ENCODE data around the gene BAZ1A.
A peak's percentile ranks its signal among the peaks of the same experiment; 100 is the strongest.

Gene BAZ1A

DNA sequence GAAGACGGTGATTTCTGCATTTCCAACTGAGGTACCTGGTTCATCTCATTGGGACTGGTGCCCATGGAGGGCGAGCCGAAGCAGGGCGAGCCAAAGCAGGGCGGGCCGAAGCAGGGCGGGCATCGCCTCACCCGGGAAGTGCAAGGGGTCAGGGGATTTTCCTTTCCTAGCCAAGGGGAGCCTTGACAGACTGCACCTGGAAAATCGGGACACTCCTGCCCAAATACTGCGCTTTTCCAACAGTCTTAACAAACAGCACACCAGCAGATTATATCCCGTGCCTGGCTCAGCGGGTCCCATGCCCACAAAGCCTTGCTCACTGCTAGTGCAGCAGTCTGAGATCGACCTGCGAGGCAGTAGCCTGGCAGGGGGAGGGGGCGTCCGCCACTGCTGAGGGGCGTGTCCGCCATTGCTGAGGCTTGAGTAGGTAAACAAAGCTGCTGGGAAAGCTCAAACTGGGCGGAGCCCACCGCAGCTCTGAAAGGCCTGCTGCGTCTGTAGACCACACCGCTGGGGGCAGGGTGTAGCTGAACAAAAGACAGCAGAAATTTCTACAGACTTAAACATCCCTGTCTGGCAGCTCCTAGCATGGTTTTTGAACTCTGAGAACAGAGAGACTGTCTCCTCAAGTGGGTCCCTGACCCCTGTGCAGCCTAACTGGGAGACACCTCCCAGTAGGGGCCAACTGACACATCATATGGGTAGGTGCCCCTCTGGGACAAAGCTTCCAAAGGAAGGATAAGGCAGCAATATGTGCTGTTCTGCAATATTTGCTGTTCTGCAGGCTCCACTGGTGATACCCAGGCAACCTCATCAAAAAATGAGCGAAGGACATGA lies 77.2 kb downstream of the BAZ1A start:
- DNase-seq (ENCODE audit: insufficient read length), result no peak
- no peak for FAIRE-seq
- TF ChIP-seq POLR2A (IDR thresholded peaks at IDR 0.05; ENCODE audit: low read depth, low read length), result no peak

- no peak for FAIRE-seq
- no peak for DNase-seq (ENCODE audit: insufficient read length)
- no peak for TF ChIP-seq POLR2A (IDR thresholded peaks at IDR 0.05; ENCODE audit: low read depth, low read length)
- no peak for TF ChIP-seq TAF1 (IDR thresholded peaks at IDR 0.05; ENCODE audit: borderline replicate concordance, low read depth, low read length)
- no peak for TF ChIP-seq POLR2AphosphoS5 (IDR thresholded peaks at IDR 0.05; ENCODE audit: low read depth, low read length)
Measured at GRCh38 chr14:34796902-34797301, 78.3 kb downstream of the BAZ1A start.

- DNase-seq (ENCODE audit: insufficient read length) (no peak), FAIRE-seq (no peak)
- TF ChIP-seq TAF1 (IDR thresholded peaks at IDR 0.05; ENCODE audit: borderline replicate concordance, low read depth, low read length) (no peak), POLR2AphosphoS5 (IDR thresholded peaks at IDR 0.05; ENCODE audit: low read depth, low read length) (no peak), POLR2A (IDR thresholded peaks at IDR 0.05; ENCODE audit: low read depth, low read length) (no peak)
Measured at GRCh38 chr14:34794941-34795340, 80.2 kb downstream of the BAZ1A start.

DNA sequence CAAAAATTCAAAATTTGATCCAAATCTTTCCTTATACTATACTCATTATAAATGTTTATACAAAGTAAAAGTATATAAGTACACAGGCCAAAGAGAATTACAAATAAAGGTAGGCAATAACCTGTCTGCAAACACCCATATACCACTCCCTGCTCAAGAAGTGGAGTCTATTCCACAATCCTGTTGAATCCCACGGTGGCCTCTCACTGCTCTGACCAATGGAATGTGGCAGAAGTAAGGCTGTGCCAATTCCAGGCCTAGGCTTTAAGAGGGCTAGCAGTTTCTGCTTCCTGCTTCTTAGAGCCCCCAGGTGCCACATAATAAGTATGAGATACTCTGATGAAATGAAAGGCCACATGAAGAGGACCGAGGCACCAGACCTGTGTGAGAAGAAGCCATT lies 80.9 kb downstream of the BAZ1A start:
- FAIRE-seq, result no peak
- TF ChIP-seq TAF1 (IDR thresholded peaks at IDR 0.05; ENCODE audit: borderline replicate concordance, low read depth, low read length), result no peak
- no peak for TF ChIP-seq POLR2A (IDR thresholded peaks at IDR 0.05; ENCODE audit: low read depth, low read length)
- TF ChIP-seq POLR2AphosphoS5 (IDR thresholded peaks at IDR 0.05; ENCODE audit: low read depth, low read length), result no peak
- DNase-seq (ENCODE audit: insufficient read length), result no peak

GRCh38 chr14:34792598-34792997 lies 82.6 kb downstream of the BAZ1A start:
- DNase-seq (ENCODE audit: insufficient read length), result no peak
- TF ChIP-seq TAF1 (IDR thresholded peaks at IDR 0.05; ENCODE audit: borderline replicate concordance, low read depth, low read length) (no peak), POLR2A (IDR thresholded peaks at IDR 0.05; ENCODE audit: low read depth, low read length) (no peak), POLR2AphosphoS5 (IDR thresholded peaks at IDR 0.05; ENCODE audit: low read depth, low read length) (no peak)
- FAIRE-seq, result no peak

DNA sequence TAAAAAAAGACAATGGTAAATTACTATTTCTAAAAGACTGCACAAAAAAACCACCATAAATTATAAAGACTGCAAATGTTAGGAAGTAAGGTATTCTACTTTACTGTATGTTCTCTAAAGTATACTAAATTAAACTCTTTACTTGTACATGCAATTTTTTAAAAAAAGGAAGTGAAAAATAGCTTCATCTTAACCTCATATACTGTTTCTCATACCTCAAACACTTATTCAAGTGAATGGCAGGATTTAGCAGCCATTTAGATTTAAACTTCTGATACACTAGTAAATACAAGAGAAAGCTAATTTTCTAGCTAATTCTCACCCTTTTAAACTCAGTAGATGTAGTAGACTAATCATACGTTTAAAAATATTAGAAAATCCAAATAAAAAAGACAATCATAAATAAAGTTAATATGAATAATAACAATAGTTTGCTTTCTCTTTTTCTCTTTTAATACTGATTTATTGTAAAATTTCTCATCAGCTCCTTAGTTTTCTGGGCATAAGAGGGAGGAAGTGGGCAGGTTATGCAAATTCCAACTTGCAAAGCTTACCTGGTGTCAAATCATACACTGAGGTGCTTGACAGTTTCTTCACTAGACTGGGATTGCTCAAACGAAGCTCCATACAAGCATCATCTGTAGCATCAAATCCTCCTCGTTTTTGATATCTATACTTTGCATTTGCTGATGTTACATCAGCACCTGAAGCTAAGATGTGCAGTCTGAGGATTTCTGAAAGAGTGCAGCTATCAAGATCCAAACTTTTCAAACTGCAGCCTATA lies 89.7 kb downstream of the BAZ1A start:
- DNase-seq (ENCODE audit: insufficient read length) (peak; percentile 5), FAIRE-seq (no peak)
- TF ChIP-seq TAF1 (IDR thresholded peaks at IDR 0.05; ENCODE audit: borderline replicate concordance, low read depth, low read length), result no peak
- no peak for TF ChIP-seq POLR2A (IDR thresholded peaks at IDR 0.05; ENCODE audit: low read depth, low read length)
- no peak for TF ChIP-seq POLR2AphosphoS5 (IDR thresholded peaks at IDR 0.05; ENCODE audit: low read depth, low read length)

- DNase-seq (ENCODE audit: insufficient read length), result no peak
- FAIRE-seq, result no peak
- TF ChIP-seq POLR2AphosphoS5 (IDR thresholded peaks at IDR 0.05; ENCODE audit: low read depth, low read length) (no peak), TAF1 (IDR thresholded peaks at IDR 0.05; ENCODE audit: borderline replicate concordance, low read depth, low read length) (no peak), POLR2A (IDR thresholded peaks at IDR 0.05; ENCODE audit: low read depth, low read length) (no peak)
Measured at GRCh38 chr14:34782031-34782430, 93.1 kb downstream of the BAZ1A start.

DNA sequence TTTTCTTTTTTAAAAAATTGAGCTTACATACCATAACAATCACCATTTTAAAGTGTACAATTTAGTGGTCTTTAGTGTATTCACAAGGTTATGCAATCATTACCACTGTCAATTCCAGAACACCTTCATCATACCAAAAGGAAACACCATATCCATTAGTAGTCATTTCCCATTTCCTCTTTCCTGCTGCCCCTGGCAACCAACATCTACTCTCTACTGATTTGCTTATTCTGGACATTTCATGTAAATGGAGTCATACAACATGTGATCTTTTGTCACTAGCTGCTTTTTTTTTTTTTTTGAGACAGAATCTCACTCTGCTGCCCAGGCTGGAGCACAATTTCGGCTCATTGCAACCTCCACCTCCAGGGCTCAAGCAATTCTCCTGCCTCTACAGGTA lies 93.9 kb downstream of the BAZ1A start:
- DNase-seq (ENCODE audit: insufficient read length) (no peak), FAIRE-seq (no peak)
- TF ChIP-seq POLR2AphosphoS5 (IDR thresholded peaks at IDR 0.05; ENCODE audit: low read depth, low read length) (no peak), TAF1 (IDR thresholded peaks at IDR 0.05; ENCODE audit: borderline replicate concordance, low read depth, low read length) (no peak), POLR2A (IDR thresholded peaks at IDR 0.05; ENCODE audit: low read depth, low read length) (no peak)

GRCh38 chr14:34780646-34781045 lies 94.5 kb downstream of the BAZ1A start:
- no peak for TF ChIP-seq POLR2AphosphoS5 (IDR thresholded peaks at IDR 0.05; ENCODE audit: low read depth, low read length)
- TF ChIP-seq TAF1 (IDR thresholded peaks at IDR 0.05; ENCODE audit: borderline replicate concordance, low read depth, low read length), result no peak
- TF ChIP-seq POLR2A (IDR thresholded peaks at IDR 0.05; ENCODE audit: low read depth, low read length), result no peak
- DNase-seq (ENCODE audit: insufficient read length) (no peak), FAIRE-seq (no peak)

DNA sequence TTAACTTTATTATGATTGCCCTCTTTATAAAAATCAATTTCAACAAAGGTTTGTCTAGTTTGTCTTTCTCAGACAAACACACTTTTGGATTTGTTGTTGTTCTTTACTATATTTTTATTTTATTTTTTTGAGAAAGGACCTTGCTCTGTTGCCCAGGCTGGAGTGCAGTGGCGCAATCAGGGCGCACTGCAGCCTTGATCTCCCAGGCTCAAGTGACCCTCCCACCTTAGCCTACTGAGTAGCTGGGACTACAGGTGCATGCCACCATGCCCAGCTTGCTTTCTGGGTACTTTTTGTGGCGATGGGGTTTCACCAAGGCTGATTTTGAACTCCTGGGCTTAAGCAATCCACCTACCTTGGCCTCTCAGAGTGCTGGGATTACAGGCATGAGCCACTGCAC lies 96.4 kb downstream of the BAZ1A start:
- FAIRE-seq (no peak), DNase-seq (ENCODE audit: insufficient read length) (no peak)
- TF ChIP-seq POLR2A (IDR thresholded peaks at IDR 0.05; ENCODE audit: low read depth, low read length) (no peak), TAF1 (IDR thresholded peaks at IDR 0.05; ENCODE audit: borderline replicate concordance, low read depth, low read length) (no peak)

- no peak for DNase-seq (ENCODE audit: insufficient read length)
- TF ChIP-seq POLR2A (IDR thresholded peaks at IDR 0.05; ENCODE audit: low read depth, low read length), result no peak
- TF ChIP-seq TAF1 (IDR thresholded peaks at IDR 0.05; ENCODE audit: borderline replicate concordance, low read depth, low read length), result no peak
- TF ChIP-seq POLR2AphosphoS5 (IDR thresholded peaks at IDR 0.05; ENCODE audit: low read depth, low read length), result no peak
- no peak for FAIRE-seq
Measured at GRCh38 chr14:34776611-34777010, 98.5 kb downstream of the BAZ1A start.

- FAIRE-seq, result no peak
- no peak for TF ChIP-seq POLR2AphosphoS5 (IDR thresholded peaks at IDR 0.05; ENCODE audit: low read depth, low read length)
- no peak for TF ChIP-seq POLR2A (IDR thresholded peaks at IDR 0.05; ENCODE audit: low read depth, low read length)
- no peak for TF ChIP-seq TAF1 (IDR thresholded peaks at IDR 0.05; ENCODE audit: borderline replicate concordance, low read depth, low read length)
- DNase-seq (ENCODE audit: insufficient read length), result no peak
Measured at GRCh38 chr14:34775922-34776321, 99.2 kb downstream of the BAZ1A start.

All from GM12892 (cell line).